Activated CD4-positive, alpha-beta memory T cell treated with anti-CD3 and anti-CD28 coated beads for 36 hours (primary cell): Measurements from ENCODE around the gene TRPC4AP. TPM values are rescaled to one million over a fixed set of nuclear protein-coding genes. Genes with fewer than 3 reads are reported as not detected.

Source experiments
- CTCF ChIA-PET: fragments of 350-600 bp; sonication (Branson Sonifier 250); formaldehyde crosslinking; loops from one replicate; lab custom pipeline; 2021; ENCODE audit warnings: antibody characterized with exemption, inconsistent platforms; lab: Charles Lee
- POLR2A ChIA-PET: fragments of 350-600 bp; sonication (Branson Sonifier 250); formaldehyde crosslinking; loops from one replicate; lab custom pipeline; 2021; ENCODE audit warnings: antibody characterized with exemption; lab: Charles Lee
- DNase-seq: peaks from one replicate; pipeline ENCODE4 v3.0.0-alpha.2; 2020
- H3K27ac Mint-ChIP-seq: one replicate; pipeline ENCODE4 v1.8.0; 2021; ENCODE audit warnings: mixed read lengths
- H3K27me3 Mint-ChIP-seq: one replicate; pipeline ENCODE4 v1.8.0; 2021; ENCODE audit warnings: mixed read lengths
- H3K36me3 Mint-ChIP-seq: one replicate; pipeline ENCODE4 v1.8.0; 2021; ENCODE audit warnings: mixed read lengths
- H3K4me1 Mint-ChIP-seq: one replicate; pipeline ENCODE4 v1.8.0; 2021; ENCODE audit warnings: low read depth, mixed read lengths
- H3K4me3 Mint-ChIP-seq: one replicate; pipeline ENCODE4 v1.8.0; 2021; ENCODE audit warnings: mild to moderate bottlenecking, mixed read lengths
- H3K9me3 Mint-ChIP-seq: one replicate; pipeline ENCODE4 v1.8.0; 2021; ENCODE audit warnings: mixed read lengths
- intact Hi-C: fragments of 100-400 bp; cut with micrococcal nuclease; formaldehyde crosslinking; loops from one replicate; pipeline ENCODE4 v1.15.1; 2023
- total RNA-seq, 2 experiments: library from RNA; stranded (reverse); gene quantifications; one replicate each; pipeline ENCODE4 v1.2.3, GENCODE V29; 2021

Gene TRPC4AP
- total RNA-seq, 2 experiments from 2014 or later, result 45.8 to 48.3 TPM

DNA sequence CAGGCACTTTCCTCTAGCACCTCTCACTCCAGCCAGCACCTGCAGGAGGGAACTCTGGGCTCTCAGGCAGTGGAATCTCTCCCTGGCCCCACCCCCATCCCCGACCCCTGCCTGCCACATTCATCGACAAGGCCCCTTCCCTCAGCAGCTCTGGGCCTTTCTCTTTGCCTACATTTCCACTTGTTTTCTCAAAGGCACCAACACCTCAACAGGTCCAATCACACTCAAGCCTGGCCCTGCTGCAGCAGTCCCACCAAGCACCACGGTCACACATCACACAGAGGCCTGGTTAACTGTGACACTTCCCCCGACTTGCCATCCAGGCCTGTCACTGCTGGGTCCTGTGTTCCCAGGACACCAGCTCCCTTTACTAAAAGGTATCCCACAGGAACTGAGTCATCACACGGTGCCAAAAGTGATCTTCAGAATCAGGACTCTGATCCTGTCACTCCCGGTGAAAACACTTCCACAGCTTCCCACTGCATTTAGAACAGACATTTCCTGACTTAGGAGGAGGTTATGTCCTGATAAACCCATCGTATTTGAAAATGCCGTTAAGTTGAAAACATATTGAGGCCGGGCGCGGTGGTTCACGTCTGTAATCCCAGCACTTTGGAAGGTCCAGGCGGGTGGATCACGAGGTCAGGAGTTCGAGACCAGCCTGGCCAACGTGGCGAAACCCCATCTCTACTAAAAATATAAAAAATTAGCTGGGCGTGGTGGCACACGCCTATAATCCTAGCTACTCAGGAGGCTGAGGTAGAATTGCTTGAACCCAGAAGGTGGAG lies 82.0 kb downstream of the TRPC4AP start:
- intact Hi-C loops, result no loop called here
- ChIA-PET CTCF (no interaction called here), POLR2A (no interaction called here)
- Mint-ChIP-seq H3K27me3 (no peaks in the 10 kb centered on the region), H3K36me3 (peaks cover 34% of the 10 kb centered on the region), H3K9me3 (no peaks in the 10 kb centered on the region), H3K4me1 (no peaks in the 10 kb centered on the region), H3K27ac (peak overlapping the region; percentile 47), H3K4me3 (no peak overlapping the region)
- DNase-seq, result peak; percentile 4

DNA sequence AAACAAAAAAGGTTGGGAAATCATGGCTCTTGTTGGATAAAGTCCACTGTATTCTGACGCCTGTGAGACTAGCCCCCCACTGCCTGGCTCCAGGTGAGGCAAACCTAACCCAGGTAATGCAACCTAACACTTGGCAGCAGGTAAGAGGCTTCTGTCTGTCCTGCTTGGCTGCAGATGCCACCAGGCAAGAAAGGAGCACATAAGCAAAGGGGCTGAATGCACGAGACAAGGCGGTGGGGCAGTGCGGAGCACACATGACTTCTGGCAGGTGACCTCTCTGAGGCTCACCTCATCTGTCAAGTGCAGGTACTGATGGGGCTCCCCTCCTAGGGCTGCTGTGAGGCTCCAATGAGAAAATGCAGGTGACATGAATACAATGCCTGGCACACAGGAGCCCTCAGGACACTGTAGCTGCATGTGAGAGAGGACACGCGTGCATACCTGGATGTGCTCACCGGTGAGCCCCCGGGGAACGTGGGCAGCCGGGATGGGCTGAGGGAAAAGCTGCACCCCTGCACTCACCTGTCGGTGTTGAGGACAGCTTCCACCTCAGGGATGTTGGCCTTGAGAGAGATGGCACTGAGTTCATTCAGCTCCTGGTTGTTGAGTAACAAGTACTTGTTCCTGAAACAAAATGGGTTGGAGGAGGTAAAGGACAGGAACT lies 82.8 kb downstream of the TRPC4AP start:
- ChIA-PET POLR2A (no interaction called here), CTCF (no interaction called here)
- Mint-ChIP-seq H3K9me3 (no peaks in the 10 kb centered on the region), H3K27ac (no peak overlapping the region), H3K27me3 (no peaks in the 10 kb centered on the region), H3K4me3 (no peak overlapping the region), H3K36me3 (peaks cover 32% of the 10 kb centered on the region), H3K4me1 (no peaks in the 10 kb centered on the region)
- intact Hi-C loops, result no loop called here
- DNase-seq, result peak; percentile 1

DNA sequence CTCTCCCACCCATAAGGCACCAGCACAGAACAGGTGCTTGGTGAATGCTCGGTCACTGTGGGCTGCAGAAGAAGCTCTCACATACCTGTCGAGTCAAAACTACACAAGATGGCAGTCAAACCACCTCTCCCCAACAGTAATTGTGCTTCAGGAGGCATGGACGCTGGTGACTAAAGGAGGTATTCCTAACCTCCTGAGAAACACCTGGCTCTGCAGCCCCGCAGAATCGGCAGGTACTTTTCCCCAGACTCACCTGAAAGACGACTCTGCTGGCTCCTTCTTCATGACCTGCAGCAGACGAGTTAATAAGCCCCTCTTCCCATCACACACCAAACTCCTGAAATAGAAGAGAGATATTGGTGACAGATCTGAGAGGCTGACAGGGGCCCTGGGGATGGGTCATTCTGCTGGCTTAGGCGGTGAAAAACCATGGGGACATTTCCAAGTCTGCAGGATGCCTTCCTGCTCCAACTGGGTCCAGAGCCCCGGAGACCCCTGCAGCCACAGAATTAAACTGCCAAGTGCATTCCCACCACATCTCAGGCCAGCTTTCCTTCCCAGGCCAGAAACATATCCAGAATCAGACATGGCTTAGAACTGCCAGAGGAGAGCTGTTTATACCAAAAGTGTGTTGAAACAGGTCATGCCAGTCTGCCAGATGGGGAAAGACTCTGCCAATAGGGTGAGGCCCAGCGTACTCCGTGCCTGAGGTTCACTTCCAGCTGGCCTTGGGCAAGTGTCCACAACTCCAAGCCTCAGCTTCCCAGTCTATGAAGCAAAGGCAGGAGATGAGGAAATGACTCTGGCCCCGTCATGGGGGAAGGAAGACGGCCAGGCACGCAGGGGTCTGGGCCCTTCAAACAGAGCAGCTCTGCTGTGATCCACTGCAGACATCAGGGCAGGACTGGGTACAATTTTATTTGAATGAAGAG lies 83.9 kb downstream of the TRPC4AP start:
- Mint-ChIP-seq H3K27ac (no peak overlapping the region), H3K36me3 (peaks cover 34% of the 10 kb centered on the region)
- DNase-seq, result no peak

DNA sequence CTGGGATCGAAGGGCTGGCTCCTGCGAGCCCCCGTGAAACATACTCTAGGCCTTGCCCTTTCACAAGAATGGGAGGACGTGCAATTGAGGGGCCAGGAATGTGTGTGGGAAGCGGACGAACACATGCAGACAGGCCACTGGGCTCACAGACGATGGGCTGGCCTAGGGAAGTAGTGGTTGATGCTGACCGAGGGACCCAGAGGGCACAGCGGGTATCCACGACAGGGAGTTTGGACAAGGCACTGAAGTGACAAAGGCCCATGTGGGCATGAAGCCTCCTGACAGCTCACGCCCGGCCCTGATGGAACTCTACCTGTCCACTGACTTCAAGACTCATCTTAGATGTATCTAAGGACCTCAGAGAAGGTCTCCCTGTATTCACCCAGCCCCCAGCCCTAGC lies 84.7 kb downstream of the TRPC4AP start:
- no peaks in the 10 kb centered on the region for H3K4me1 Mint-ChIP-seq
- no peaks in the 10 kb centered on the region for H3K9me3 Mint-ChIP-seq
- H3K36me3 Mint-ChIP-seq, result peaks cover 31% of the 10 kb centered on the region
- POLR2A ChIA-PET, result no interaction called here
- H3K27me3 Mint-ChIP-seq, result no peaks in the 10 kb centered on the region
- CTCF ChIA-PET, result no interaction called here
- no peak overlapping the region for H3K27ac Mint-ChIP-seq
- intact Hi-C loops, result no loop called here
- H3K4me3 Mint-ChIP-seq, result no peak overlapping the region
- DNase-seq, result no peak

More for the DNA sequence above, 83.9 kb downstream of the TRPC4AP start:
- no peaks in the 10 kb centered on the region for H3K9me3 Mint-ChIP-seq
- H3K4me3 Mint-ChIP-seq, result no peak overlapping the region
- H3K4me1 Mint-ChIP-seq, result no peaks in the 10 kb centered on the region
- CTCF ChIA-PET, result no interaction called here
- intact Hi-C loops, result no loop called here
- H3K27me3 Mint-ChIP-seq, result no peaks in the 10 kb centered on the region
- POLR2A ChIA-PET, result no interaction called here

DNA sequence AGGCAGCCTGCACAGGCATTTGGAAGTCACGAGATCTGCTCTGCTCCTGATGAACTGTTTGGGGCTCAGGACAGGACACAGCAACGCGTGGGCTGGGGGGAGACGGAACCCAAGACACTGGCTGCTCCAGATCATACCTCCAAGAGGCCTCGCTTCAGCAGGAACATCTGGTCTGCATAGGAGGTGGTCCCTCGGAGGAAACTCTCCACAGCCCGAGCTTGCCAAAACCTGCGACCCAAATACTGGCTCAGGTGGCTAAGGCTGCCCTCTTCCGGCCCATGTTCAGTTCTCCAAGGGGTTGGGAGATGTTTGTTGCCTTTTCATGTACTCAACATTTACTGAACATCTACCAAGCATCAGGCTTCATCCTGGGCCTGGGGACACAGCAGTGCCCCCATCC lies 85.2 kb downstream of the TRPC4AP start:
- H3K27me3 Mint-ChIP-seq, result no peaks in the 10 kb centered on the region
- intact Hi-C loops, result no loop called here
- no peaks in the 10 kb centered on the region for H3K4me1 Mint-ChIP-seq
- no peak for DNase-seq
- peaks cover 31% of the 10 kb centered on the region for H3K36me3 Mint-ChIP-seq
- ChIA-PET CTCF (no interaction called here), POLR2A (no interaction called here)
- no peaks in the 10 kb centered on the region for H3K9me3 Mint-ChIP-seq
- H3K27ac Mint-ChIP-seq, result no peak overlapping the region
- H3K4me3 Mint-ChIP-seq, result no peak overlapping the region

DNA sequence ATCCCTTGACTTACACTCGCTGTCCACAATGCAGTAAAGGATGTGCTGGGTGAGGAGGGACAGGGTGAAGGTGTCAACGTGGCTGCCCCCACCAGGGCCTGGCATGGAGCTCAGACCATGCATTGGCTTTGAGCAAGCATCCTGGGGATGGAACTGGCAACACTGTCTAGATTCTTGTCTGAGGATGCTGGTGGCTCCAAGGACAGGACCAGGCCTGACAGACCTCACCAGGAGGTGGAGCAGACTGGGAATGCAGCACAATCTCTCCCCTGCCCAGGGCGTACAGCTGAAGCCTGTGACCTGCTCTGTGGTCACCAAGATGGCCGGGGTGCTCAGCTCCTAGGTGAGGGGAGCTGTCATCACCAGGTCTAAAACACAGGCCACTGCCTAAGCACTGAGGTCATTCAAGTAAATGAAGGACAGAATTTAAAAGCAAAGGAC lies 86.1 kb downstream of the TRPC4AP start:
- no peak for DNase-seq
- H3K27ac Mint-ChIP-seq, result no peak overlapping the region
- no peaks in the 10 kb centered on the region for H3K27me3 Mint-ChIP-seq
- H3K4me1 Mint-ChIP-seq, result no peaks in the 10 kb centered on the region
- H3K36me3 Mint-ChIP-seq, result peaks cover 28% of the 10 kb centered on the region
- intact Hi-C loops, result no loop called here
- CTCF ChIA-PET, result no interaction called here
- POLR2A ChIA-PET, result interaction anchor here (0.6 kb wide), 1 partner anchor 185 kb away, joined by 5 read pairs; no protein-coding TSS in a partner anchor
- no peak overlapping the region for H3K4me3 Mint-ChIP-seq
- no peaks in the 10 kb centered on the region for H3K9me3 Mint-ChIP-seq

DNA sequence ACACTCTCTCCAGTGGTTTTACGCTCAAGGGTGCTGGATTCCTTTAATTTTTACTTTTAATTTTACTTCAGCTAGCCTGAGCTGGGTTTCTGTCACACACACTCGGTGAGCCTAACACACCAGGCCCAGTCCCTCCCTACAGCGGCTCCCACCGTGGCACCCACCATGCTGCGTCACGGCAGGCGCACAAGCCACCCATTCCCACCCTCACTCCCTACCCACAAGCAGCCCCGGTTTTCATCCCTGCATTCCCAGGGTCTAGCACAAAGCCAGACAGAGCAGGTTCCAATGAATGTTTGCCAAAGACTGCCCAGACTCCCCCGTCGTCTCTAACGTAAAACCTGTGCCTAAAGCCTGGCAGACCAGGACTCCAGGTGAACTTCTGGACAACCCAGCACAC lies 86.6 kb downstream of the TRPC4AP start:
- Mint-ChIP-seq H3K27me3 (no peaks in the 10 kb centered on the region), H3K9me3 (no peaks in the 10 kb centered on the region), H3K4me1 (no peaks in the 10 kb centered on the region), H3K4me3 (no peak overlapping the region), H3K27ac (no peak overlapping the region), H3K36me3 (peaks cover 28% of the 10 kb centered on the region)
- intact Hi-C loops, result no loop called here
- CTCF ChIA-PET, result no interaction called here
- DNase-seq, result no peak
- POLR2A ChIA-PET, result interaction anchor here (0.6 kb wide), 1 partner anchor 185 kb away, joined by 5 read pairs; no protein-coding TSS in a partner anchor

DNA sequence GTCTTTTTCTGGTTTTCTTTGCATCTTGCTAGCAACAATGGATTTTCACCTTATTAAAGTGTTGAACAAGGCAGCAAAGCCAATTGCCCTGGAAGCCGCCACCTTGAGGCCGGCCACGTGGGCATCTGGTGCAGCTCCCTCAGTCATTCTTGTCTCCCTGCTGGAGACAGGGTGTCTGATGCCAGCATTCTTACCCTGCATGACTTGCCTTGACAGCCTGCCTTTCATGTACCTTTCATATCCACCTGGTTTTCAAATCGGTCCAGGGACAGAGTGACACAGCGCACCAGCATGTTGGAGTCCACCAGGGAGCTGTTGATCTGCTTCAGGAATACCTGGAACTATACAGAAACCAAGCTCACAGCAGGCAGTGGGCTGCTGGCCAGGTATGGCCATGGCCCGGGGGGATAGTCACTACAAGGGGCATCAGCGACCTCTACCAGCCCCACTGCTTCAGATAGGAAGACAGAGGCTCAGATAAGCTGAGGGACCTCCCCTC lies 87.1 kb downstream of the TRPC4AP start:
- Mint-ChIP-seq H3K36me3 (peaks cover 27% of the 10 kb centered on the region), H3K4me1 (no peaks in the 10 kb centered on the region)

DNA sequence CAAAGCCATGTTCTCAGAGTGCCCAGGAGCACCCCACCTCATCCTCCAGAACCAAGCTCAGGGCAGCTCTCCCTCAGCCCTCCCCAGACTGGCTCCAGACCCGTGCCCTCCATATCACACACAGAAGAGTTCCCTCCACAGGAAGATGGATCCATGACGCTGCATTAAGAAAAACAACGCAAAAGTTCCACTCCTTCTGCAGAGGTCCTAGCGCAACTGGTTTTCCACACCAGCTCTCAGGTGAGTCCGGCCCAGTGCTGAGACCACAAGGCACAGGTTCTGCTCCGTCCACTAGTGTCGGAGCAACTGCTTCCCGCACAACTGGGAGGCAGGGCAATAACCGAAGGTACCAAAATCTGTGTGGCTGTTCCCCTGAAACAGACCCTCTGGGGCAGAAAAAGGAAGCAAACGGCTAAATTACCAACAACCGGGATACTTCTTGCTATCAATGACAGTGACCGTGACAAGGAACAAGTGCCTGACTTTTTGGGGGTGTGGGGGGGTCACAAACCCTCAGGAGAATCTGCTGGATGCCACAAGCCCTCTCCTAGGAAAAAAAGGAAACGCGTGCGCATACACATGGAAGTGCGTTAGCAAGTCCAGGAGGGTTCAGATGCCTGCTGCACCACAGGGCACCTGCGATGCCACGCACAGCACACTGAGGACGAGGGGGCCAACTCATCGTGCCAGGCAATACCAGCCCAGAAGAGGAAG lies 87.7 kb downstream of the TRPC4AP start:
- no peak overlapping the region for H3K4me3 Mint-ChIP-seq
- H3K27me3 Mint-ChIP-seq, result no peaks in the 10 kb centered on the region
- peaks cover 26% of the 10 kb centered on the region for H3K36me3 Mint-ChIP-seq
- no peak overlapping the region for H3K27ac Mint-ChIP-seq
- intact Hi-C loops, result no loop called here
- DNase-seq, result no peak
- no peaks in the 10 kb centered on the region for H3K9me3 Mint-ChIP-seq
- POLR2A ChIA-PET, result no interaction called here
- CTCF ChIA-PET, result no interaction called here
- no peaks in the 10 kb centered on the region for H3K4me1 Mint-ChIP-seq

More for the DNA sequence above, 87.1 kb downstream of the TRPC4AP start:
- Mint-ChIP-seq H3K9me3 (no peaks in the 10 kb centered on the region), H3K27ac (no peak overlapping the region), H3K4me3 (no peak overlapping the region), H3K27me3 (no peaks in the 10 kb centered on the region)
- intact Hi-C loops, result no loop called here
- DNase-seq, result no peak
- POLR2A ChIA-PET, result no interaction called here
- CTCF ChIA-PET, result no interaction called here

DNA sequence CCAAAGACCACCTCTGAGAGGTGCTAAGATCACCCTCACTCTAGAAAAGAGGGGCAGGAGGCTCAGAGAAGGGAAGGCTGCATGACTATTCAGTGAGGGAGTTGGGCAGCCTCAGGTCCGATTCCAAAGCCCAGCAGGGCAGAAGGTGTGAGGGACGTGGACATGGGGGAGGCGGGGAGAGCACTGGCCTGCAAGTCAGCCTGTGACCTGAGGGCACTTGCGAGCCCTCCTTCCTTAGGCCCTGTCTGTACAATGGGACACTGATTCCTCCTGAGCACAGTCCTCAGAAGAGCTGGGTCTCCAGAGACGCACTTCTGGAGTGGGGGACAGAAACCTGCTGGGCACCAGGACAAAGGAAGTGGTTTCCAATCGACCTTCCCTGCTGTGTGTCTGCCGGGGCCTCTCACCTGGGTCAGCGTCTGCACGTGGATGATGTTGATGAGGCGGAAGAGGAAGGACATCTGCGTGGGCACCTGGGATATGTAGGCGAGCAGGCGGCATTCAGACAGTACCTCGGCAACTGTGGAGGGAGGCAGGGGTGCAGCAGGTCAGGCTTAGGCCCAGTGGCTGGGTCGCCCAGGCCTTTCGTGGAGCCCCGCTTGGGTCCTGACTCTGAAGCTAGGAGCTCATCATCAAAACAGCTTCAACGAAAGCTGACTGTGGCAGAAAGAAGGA lies 88.4 kb downstream of the TRPC4AP start:
- H3K9me3 Mint-ChIP-seq, result no peaks in the 10 kb centered on the region
- DNase-seq, result no peak
- H3K36me3 Mint-ChIP-seq, result peaks cover 23% of the 10 kb centered on the region
- CTCF ChIA-PET, result no interaction called here
- H3K27ac Mint-ChIP-seq, result no peak overlapping the region
- no peaks in the 10 kb centered on the region for H3K4me1 Mint-ChIP-seq
- no peak overlapping the region for H3K4me3 Mint-ChIP-seq
- no peaks in the 10 kb centered on the region for H3K27me3 Mint-ChIP-seq
- intact Hi-C loops, result no loop called here
- POLR2A ChIA-PET, result no interaction called here
